ENCODE data around the gene PPAN. TPM values are rescaled to one million over a fixed set of nuclear protein-coding genes. Genes with fewer than 3 reads are reported as not detected.

The PPAN gene
- total and polyA plus RNA-seq, 3 donors from 2014 or later = 39.3 to 68.1 (median 66.2) TPM

DNA sequence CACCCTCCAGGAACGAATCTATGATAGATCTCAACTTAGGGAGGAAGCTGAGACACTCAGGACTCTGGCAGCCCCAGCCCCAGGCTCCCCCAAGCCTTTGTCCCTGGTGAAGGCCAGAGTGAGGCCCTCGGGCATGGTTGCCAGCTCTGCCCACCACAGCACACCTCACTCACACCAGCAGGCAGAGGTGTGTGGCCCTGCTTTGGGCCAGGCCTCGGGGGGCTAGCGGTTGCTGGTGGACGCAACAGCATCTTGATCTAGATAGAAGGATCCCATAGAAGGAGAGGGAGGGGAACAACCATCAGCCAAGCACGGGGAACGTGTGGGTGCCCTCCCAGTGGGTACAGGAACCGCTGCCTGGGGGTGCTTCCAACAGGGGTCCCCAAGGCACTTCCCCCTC, 51.9 kb downstream of the PPAN start:
- no peak for DNase-seq
- no peak overlapping the region for H3K4me3 ChIP-seq
- 92 to 100% methylated on average over 4 to 8 of the region's 8 CpGs for WGBS, 2 donors
- H3K27ac ChIP-seq = no peak overlapping the region
- intact Hi-C loops (cut with DNase I; ENCODE audit: low total_unique reads) = no loop called here
- TF ChIP-seq CTCF (IDR thresholded peaks at IDR 0.05) = no peak
- TF ChIP-seq POLR2A (IDR thresholded peaks at IDR 0.05) = no peak
- H3K36me3 ChIP-seq (ENCODE audit: low read depth, missing control alignments) = no peaks in the 10 kb centered on the region
- H3K9me3 ChIP-seq = no peaks in the 10 kb centered on the region
- no peaks in the 10 kb centered on the region for H3K4me1 ChIP-seq
- no peaks in the 10 kb centered on the region for H3K27me3 ChIP-seq

GRCh38 chr19:10158485-10158884, 52.3 kb downstream of the PPAN start:
- Histone ChIP-seq H3K9me3 (no peaks in the 10 kb centered on the region), H3K27me3 (no peaks in the 10 kb centered on the region), H3K27ac (no peak overlapping the region), H3K36me3 (ENCODE audit: low read depth, missing control alignments) (no peaks in the 10 kb centered on the region), H3K4me1 (no peaks in the 10 kb centered on the region), H3K4me3 (no peak overlapping the region)
- intact Hi-C loops (cut with DNase I; ENCODE audit: low total_unique reads) = no loop called here
- WGBS, 2 donors = 93 to 94% methylated on average over 10 to 11 of the region's 11 CpGs
- no peak for TF ChIP-seq POLR2A (IDR thresholded peaks at IDR 0.05)
- TF ChIP-seq CTCF (IDR thresholded peaks at IDR 0.05) = no peak
- DNase-seq = no peak

GRCh38 chr19:10159610-10160009, 53.4 kb downstream of the PPAN start:
- Histone ChIP-seq H3K9me3 (no peaks in the 10 kb centered on the region), H3K27me3 (no peaks in the 10 kb centered on the region), H3K36me3 (ENCODE audit: low read depth, missing control alignments) (no peaks in the 10 kb centered on the region), H3K4me1 (no peaks in the 10 kb centered on the region), H3K27ac (no peak overlapping the region), H3K4me3 (no peak overlapping the region)
- intact Hi-C loops (cut with DNase I; ENCODE audit: low total_unique reads) = no loop called here
- no peak for DNase-seq
- 89 to 91% methylated on average over 9 to 16 of the region's 16 CpGs for WGBS, 2 donors
- no peak for TF ChIP-seq POLR2A (IDR thresholded peaks at IDR 0.05)
- no peak for TF ChIP-seq CTCF (IDR thresholded peaks at IDR 0.05)

Small RNA genes within 50 kb of the gene (small RNA-seq; reads per million reads assigned to genes)
- 57.1 to 58.5 reads per million in 2 donors for gene SNORD105
- 4,675 to 6,696 reads per million in 2 donors for gene SNORD105B

Other genes with a start within 250 kb of the PPAN start
- gene OLFM2, start 169.8 kb upstream of the PPAN start, total RNA-seq = 10 to 100 TPM; 15.9 to 22.5 TPM
- 27.0 TPM for gene OLFM2, start 169.8 kb upstream of the PPAN start, polyA plus RNA-seq (ENCODE audit: insufficient read depth, low read depth, low replicate concordance)
- gene COL5A3, start 95.9 kb upstream of the PPAN start, total RNA-seq = 1 to 10 TPM; 5.5 to 7.0 TPM
- gene COL5A3, start 95.9 kb upstream of the PPAN start, polyA plus RNA-seq (ENCODE audit: insufficient read depth, low read depth, low replicate concordance) = 7.6 TPM
- 1 to 10 TPM in 1 of 2 donors, not detected in 1; 1.7 TPM for gene RDH8, start 92.9 kb upstream of the PPAN start, total RNA-seq
- 3.7 TPM for gene RDH8, start 92.9 kb upstream of the PPAN start, polyA plus RNA-seq (ENCODE audit: insufficient read depth, low read depth, low replicate concordance)
- gene SHFL, start 20.0 kb upstream of the PPAN start, total RNA-seq = 10 to 100 TPM; 20.4 to 25.8 TPM
- gene SHFL, start 20.0 kb upstream of the PPAN start, polyA plus RNA-seq (ENCODE audit: insufficient read depth, low read depth, low replicate concordance) = 18.7 TPM
- gene ANGPTL6, start 3.7 kb upstream of the PPAN start, total RNA-seq = 1 to 10 TPM; 7.6 to 8.7 TPM
- 3.0 TPM for gene ANGPTL6, start 3.7 kb upstream of the PPAN start, polyA plus RNA-seq (ENCODE audit: insufficient read depth, low read depth, low replicate concordance)
- gene P2RY11, start 5.3 kb downstream of the PPAN start, total RNA-seq = 10 to 100 TPM; 25.0 to 27.8 TPM
- gene P2RY11, start 5.3 kb downstream of the PPAN start, polyA plus RNA-seq (ENCODE audit: insufficient read depth, low read depth, low replicate concordance) = 16.3 TPM
- 100 to 1,000 TPM; 281 to 306 TPM for gene EIF3G, start 13.5 kb downstream of the PPAN start, total RNA-seq
- gene EIF3G, start 13.5 kb downstream of the PPAN start, polyA plus RNA-seq (ENCODE audit: insufficient read depth, low read depth, low replicate concordance) = 348 TPM
- gene DNMT1, start 88.6 kb downstream of the PPAN start, total RNA-seq = 100 to 1,000 TPM; 103 to 145 TPM
- gene DNMT1, start 88.6 kb downstream of the PPAN start, polyA plus RNA-seq (ENCODE audit: insufficient read depth, low read depth, low replicate concordance) = 96.5 TPM
- 10 to 100 TPM in 1 of 2 donors, 1 to 10 TPM in 1; 8.7 to 13.7 TPM for gene S1PR2, start 125.0 kb downstream of the PPAN start, total RNA-seq
- gene S1PR2, start 125.0 kb downstream of the PPAN start, polyA plus RNA-seq (ENCODE audit: insufficient read depth, low read depth, low replicate concordance) = 11.9 TPM
- gene MRPL4, start 145.9 kb downstream of the PPAN start, total RNA-seq = 10 to 100 TPM; 63.5 to 91.8 TPM
- gene MRPL4, start 145.9 kb downstream of the PPAN start, polyA plus RNA-seq (ENCODE audit: insufficient read depth, low read depth, low replicate concordance) = 53.3 TPM
- 10 to 100 TPM; 10.1 to 18.0 TPM for gene ICAM1, start 164.8 kb downstream of the PPAN start, total RNA-seq
- gene ICAM1, start 164.8 kb downstream of the PPAN start, polyA plus RNA-seq (ENCODE audit: insufficient read depth, low read depth, low replicate concordance) = 14.3 TPM
- under 1 TPM; 0.25 to 0.47 TPM for gene ICAM4, start 180.6 kb downstream of the PPAN start, total RNA-seq
- 0.28 TPM for gene ICAM4, start 180.6 kb downstream of the PPAN start, polyA plus RNA-seq (ENCODE audit: insufficient read depth, low read depth, low replicate concordance)
- gene ICAM5, start 183.6 kb downstream of the PPAN start, total RNA-seq = 1 to 10 TPM; 4.3 to 7.6 TPM
- gene ICAM5, start 183.6 kb downstream of the PPAN start, polyA plus RNA-seq (ENCODE audit: insufficient read depth, low read depth, low replicate concordance) = 5.4 TPM
- gene ZGLP1, start 203.5 kb downstream of the PPAN start, total RNA-seq = 10 to 100 TPM; 12.8 to 22.1 TPM
- 10.5 TPM for gene ZGLP1, start 203.5 kb downstream of the PPAN start, polyA plus RNA-seq (ENCODE audit: insufficient read depth, low read depth, low replicate concordance)
- gene FDX2, start 209.7 kb downstream of the PPAN start, total RNA-seq = 10 to 100 TPM; 35.7 to 40.2 TPM
- gene FDX2, start 209.7 kb downstream of the PPAN start, polyA plus RNA-seq (ENCODE audit: insufficient read depth, low read depth, low replicate concordance) = 26.8 TPM
- 10 to 100 TPM; 34.5 to 49.6 TPM for gene RAVER1, start 227.2 kb downstream of the PPAN start, total RNA-seq
- gene RAVER1, start 227.2 kb downstream of the PPAN start, polyA plus RNA-seq (ENCODE audit: insufficient read depth, low read depth, low replicate concordance) = 32.3 TPM
- gene ICAM3, start 233.3 kb downstream of the PPAN start, total RNA-seq = 1 to 10 TPM; 2.4 to 2.8 TPM
- 6.3 TPM for gene ICAM3, start 233.3 kb downstream of the PPAN start, polyA plus RNA-seq (ENCODE audit: insufficient read depth, low read depth, low replicate concordance)

All from testis (tissue), 3 donors.